Measurements from ENCODE around the gene RUBCNL. TPM values are rescaled to one million over a fixed set of nuclear protein-coding genes. Genes with fewer than 3 reads are reported as not detected.

Gene RUBCNL
- total RNA-seq, 1 experiment from 2014 or later, result not detected

DNA sequence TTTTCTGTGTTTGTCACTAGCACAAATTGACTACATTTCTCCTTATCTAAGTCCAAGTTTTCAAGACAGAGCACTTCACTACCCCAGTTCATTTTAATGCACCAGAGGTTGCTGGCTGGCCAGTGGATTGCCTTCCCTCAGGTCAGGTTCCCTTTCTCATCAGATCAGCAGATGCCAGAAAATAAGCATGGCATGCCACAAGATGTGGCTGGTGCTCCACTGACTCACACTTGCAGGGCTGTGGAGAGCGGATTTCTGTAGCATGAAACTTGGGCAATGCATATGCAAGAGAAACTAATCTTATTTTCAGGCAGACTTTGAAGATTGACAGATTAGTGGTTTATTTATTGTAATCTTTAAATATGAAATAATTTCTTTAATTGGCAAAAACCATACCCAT, 79.5 kb downstream of the RUBCNL start:
- CTCF ChIA-PET, result no interaction called here
- intact Hi-C loops (cut with micrococcal nuclease; ENCODE audit: unreplicated experiment), result no loop called here
- TF ChIP-seq, protein P1, sequence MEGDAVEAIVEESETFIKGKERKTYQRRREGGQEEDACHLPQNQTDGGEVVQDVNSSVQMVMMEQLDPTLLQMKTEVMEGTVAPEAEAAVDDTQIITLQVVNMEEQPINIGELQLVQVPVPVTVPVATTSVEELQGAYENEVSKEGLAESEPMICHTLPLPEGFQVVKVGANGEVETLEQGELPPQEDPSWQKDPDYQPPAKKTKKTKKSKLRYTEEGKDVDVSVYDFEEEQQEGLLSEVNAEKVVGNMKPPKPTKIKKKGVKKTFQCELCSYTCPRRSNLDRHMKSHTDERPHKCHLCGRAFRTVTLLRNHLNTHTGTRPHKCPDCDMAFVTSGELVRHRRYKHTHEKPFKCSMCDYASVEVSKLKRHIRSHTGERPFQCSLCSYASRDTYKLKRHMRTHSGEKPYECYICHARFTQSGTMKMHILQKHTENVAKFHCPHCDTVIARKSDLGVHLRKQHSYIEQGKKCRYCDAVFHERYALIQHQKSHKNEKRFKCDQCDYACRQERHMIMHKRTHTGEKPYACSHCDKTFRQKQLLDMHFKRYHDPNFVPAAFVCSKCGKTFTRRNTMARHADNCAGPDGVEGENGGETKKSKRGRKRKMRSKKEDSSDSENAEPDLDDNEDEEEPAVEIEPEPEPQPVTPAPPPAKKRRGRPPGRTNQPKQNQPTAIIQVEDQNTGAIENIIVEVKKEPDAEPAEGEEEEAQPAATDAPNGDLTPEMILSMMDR (IDR thresholded peaks at IDR 0.05; ENCODE audit: unreplicated experiment), result no peak
- Mint-ChIP-seq H3K27ac (ENCODE audit: unreplicated experiment) (no peak overlapping the region), H3K9me3 (ENCODE audit: low read depth, unreplicated experiment) (no peaks in the 10 kb centered on the region), H3K27me3 (ENCODE audit: unreplicated experiment) (peaks cover 33% of the 10 kb centered on the region), H3K36me3 (ENCODE audit: insufficient read depth, unreplicated experiment) (no peaks in the 10 kb centered on the region), H3K4me1 (ENCODE audit: low read depth, unreplicated experiment) (no peaks in the 10 kb centered on the region), H3K4me3 (ENCODE audit: low read depth, unreplicated experiment) (no peak overlapping the region)
- no peak for DNase-seq
- no TSS peak for BruUV-seq (replicated peaks)

DNA sequence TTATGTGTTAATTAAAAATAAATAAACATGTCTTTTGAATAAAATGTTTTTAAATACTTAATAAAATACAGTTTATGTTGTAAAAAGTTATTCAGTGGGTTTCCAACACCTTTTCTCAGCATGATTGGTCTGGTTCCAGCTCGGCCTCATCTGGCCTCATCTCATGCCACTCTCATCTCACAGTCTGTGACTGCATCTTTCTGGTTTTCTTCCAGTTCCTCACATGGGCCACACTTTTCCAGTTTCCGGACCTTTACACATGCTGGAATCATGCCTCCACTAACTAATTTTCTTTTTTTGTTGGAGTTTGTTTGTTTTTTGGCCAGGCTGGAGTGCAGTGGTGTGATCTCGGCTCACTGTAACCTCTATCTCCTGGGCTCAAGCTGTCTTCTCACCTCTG, 82.5 kb downstream of the RUBCNL start:
- H3K4me3 Mint-ChIP-seq (ENCODE audit: low read depth, unreplicated experiment), result no peak overlapping the region
- BruUV-seq (replicated peaks), result no TSS peak
- H3K36me3 Mint-ChIP-seq (ENCODE audit: insufficient read depth, unreplicated experiment), result no peaks in the 10 kb centered on the region
- intact Hi-C loops (cut with micrococcal nuclease; ENCODE audit: unreplicated experiment), result no loop called here
- no peaks in the 10 kb centered on the region for H3K4me1 Mint-ChIP-seq (ENCODE audit: low read depth, unreplicated experiment)
- TF ChIP-seq, protein P1 (IDR thresholded peaks at IDR 0.05; ENCODE audit: unreplicated experiment), result no peak
- CTCF ChIA-PET, result no interaction called here
- H3K27ac Mint-ChIP-seq (ENCODE audit: unreplicated experiment), result no peak overlapping the region
- DNase-seq, result no peak
- H3K9me3 Mint-ChIP-seq (ENCODE audit: low read depth, unreplicated experiment), result no peaks in the 10 kb centered on the region
- H3K27me3 Mint-ChIP-seq (ENCODE audit: unreplicated experiment), result peaks cover 23% of the 10 kb centered on the region

DNA sequence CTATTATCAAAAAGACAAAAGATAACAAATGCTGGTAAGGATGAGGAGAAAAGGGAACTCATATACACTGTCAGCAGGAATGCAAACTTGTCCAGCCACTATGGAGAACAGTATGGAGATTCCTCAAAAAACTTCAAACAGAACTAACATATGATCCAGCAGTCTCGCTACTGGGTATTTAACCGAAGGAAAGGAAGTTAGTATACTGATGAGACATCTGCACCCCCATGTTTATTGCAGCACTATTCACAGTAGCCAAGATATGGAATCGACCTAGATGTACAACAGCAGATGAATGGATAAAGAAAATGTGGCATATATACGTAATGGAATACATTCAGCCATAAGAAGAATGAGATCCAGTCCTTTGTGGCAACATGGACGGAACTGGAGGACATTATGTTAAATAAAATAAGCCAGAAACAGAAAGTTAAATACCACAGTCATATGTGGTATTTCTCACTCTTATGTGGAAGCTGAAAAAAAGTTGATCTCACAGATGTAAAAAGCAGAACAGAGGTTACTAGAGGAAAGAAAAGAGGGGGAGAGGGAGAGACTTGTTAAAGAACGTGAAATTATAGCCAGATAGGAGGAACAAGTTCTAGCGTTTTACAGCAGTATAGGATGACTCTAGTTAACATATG, 83.2 kb downstream of the RUBCNL start:
- DNase-seq, result no peak
- CTCF ChIA-PET, result no interaction called here
- peaks cover 17% of the 10 kb centered on the region for H3K27me3 Mint-ChIP-seq (ENCODE audit: unreplicated experiment)
- no peak overlapping the region for H3K4me3 Mint-ChIP-seq (ENCODE audit: low read depth, unreplicated experiment)
- no peak overlapping the region for H3K27ac Mint-ChIP-seq (ENCODE audit: unreplicated experiment)
- no peaks in the 10 kb centered on the region for H3K36me3 Mint-ChIP-seq (ENCODE audit: insufficient read depth, unreplicated experiment)
- H3K4me1 Mint-ChIP-seq (ENCODE audit: low read depth, unreplicated experiment), result no peaks in the 10 kb centered on the region
- intact Hi-C loops (cut with micrococcal nuclease; ENCODE audit: unreplicated experiment), result no loop called here
- peaks cover 3% of the 10 kb centered on the region for H3K9me3 Mint-ChIP-seq (ENCODE audit: low read depth, unreplicated experiment)
- TF ChIP-seq, protein P1 (IDR thresholded peaks at IDR 0.05; ENCODE audit: unreplicated experiment), result no peak
- no TSS peak for BruUV-seq (replicated peaks)

DNA sequence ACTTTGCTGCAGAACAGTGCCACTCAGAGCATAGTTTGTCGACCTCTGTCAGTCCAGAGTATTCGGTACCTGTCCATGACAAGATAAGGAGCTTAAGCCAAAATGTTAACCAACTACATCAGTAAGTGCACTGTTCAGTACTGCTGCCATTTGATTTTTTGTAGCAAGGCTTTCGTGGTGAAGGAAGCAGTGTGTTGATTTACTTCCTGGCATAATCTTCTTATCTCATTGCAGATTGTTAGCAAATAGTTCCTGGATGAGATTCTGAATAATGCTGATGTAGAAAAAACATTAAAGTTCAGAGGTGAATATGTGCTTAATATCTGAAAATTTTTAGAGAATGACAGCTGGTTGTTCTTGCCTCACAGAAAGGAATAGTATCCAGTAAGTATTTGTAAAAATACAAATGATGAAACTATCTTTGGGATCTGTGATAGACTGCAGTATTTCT, 89.7 kb downstream of the RUBCNL start:
- Mint-ChIP-seq H3K27me3 (ENCODE audit: unreplicated experiment) (peaks cover 7% of the 10 kb centered on the region), H3K36me3 (ENCODE audit: insufficient read depth, unreplicated experiment) (no peaks in the 10 kb centered on the region), H3K9me3 (ENCODE audit: low read depth, unreplicated experiment) (peaks cover 4% of the 10 kb centered on the region), H3K27ac (ENCODE audit: unreplicated experiment) (peak overlapping the region; percentile 50), H3K4me3 (ENCODE audit: low read depth, unreplicated experiment) (no peak overlapping the region), H3K4me1 (ENCODE audit: low read depth, unreplicated experiment) (peaks cover 8% of the 10 kb centered on the region)
- no TSS peak for BruUV-seq (replicated peaks)
- DNase-seq, result no peak
- TF ChIP-seq, protein P1 (IDR thresholded peaks at IDR 0.05; ENCODE audit: unreplicated experiment), result no peak
- intact Hi-C loops (cut with micrococcal nuclease; ENCODE audit: unreplicated experiment), result no loop called here
- CTCF ChIA-PET, result no interaction called here
